ENCODE measurements around the gene SERPINB1.

- TF ChIP-seq FOXM1 (IDR thresholded peaks at IDR 0.05; ENCODE audit: borderline replicate concordance) (no peak), ELF4 (IDR thresholded peaks at IDR 0.05) (no peak), L3MBTL2 (conservative IDR thresholded peaks at IDR 0.05) (no peak), SP1 (IDR thresholded peaks at IDR 0.05) (no peak), FOXA1 (IDR thresholded peaks at IDR 0.05) (no peak), FOXK2 (IDR thresholded peaks at IDR 0.05) (no peak), PKNOX1 (IDR thresholded peaks at IDR 0.05) (no peak), ARNT (IDR thresholded peaks at IDR 0.05) (no peak), LEF1 (IDR thresholded peaks at IDR 0.05; ENCODE audit: borderline replicate concordance) (no peak), NFRKB (IDR thresholded peaks at IDR 0.05) (no peak), TARDBP (IDR thresholded peaks at IDR 0.05) (no peak), CTBP1 (IDR thresholded peaks at IDR 0.05; ENCODE audit: borderline replicate concordance) (no peak), ZNF384 (IDR thresholded peaks at IDR 0.05) (no peak), SUZ12 (IDR thresholded peaks at IDR 0.05) (no peak)
Observed at GRCh38 chr6:2862712-2863181, 21.1 kb upstream of the SERPINB1 start.
